NCI-H1930 (cell line): Measurements from ENCODE around the gene TMEM259.

ENCODE experiments used
- DNase-seq, 2 experiments: peaks; one replicate each; lab custom pipeline; 2025; lab: John Stamatoyannopoulos, UW

Gene TMEM259

DNA sequence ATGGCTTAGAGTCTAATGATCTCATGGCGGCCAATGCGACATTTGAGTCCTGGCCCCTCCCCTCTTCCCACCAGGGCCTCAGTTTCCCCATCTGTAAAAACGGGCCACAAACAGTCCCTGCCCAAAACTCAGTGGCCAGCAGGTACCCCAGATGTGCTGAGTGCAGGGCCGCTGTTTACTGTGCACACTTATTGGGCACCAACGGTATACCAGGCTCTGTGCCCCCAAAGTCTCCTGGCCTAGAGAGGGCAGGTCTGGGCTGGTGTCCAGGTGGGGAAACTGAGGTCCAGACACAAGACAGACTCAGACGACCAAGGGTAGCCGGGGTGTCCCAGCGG lies 60.4 kb downstream of the TMEM259 start:
- no peak for DNase-seq

DNA sequence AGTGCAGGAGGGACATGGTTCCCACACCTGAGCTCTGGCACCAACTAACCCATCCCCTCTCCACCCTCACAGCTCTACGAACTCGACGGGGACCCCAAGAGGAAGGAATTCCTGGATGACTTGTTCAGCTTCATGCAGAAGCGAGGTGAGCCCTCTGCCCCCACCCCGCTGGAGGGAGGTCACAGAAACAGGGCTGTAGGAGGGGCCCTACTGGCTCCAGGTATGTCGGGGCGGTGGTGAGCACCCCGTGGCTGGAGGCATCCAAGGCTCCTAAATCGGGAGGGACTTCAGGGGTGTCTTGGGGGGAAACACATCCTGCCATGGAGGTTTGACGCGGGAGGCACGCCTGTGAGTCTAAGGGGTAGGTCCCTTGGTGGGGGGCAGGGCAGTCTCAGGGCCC lies 60.9 kb downstream of the TMEM259 start:
- no peak for DNase-seq
